ENCODE data around the gene GHITM. TPM values are rescaled to one million over a fixed set of nuclear protein-coding genes. Genes with fewer than 3 reads are reported as not detected.

GHITM gene
- total and polyA plus RNA-seq, 2 of the 8 experiments (the other 6 are each of a cell fraction or from before 2014, with no cell fraction given) = 86.2 to 97.0 TPM

GRCh38 chr10:84197643-84198042, 58.3 kb downstream of the GHITM start:
- no peak overlapping the region for H3K27ac ChIP-seq (ENCODE audit: low read depth, low read length)
- no peak overlapping the region for H4K5ac ChIP-seq (ENCODE audit: insufficient read length, low read depth, low read length)
- H4K8ac ChIP-seq (ENCODE audit: extremely low read depth, insufficient read depth, low read length) = no peak overlapping the region
- H3K27me3 ChIP-seq (replicated peaks in 1 of 4; ENCODE audit: control insufficient read depth in 3 of 4, extremely low read depth in 1 of 4, insufficient read depth in 3 of 4, low read length in 3 of 4) = peaks cover 2 to 36% (median 31%) of the 10 kb centered on the region in 4 experiments
- no peaks in the 10 kb centered on the region for H3K36me3 ChIP-seq (ENCODE audit: control insufficient read depth in 2 of 4, insufficient read depth in 4 of 4, low read length in 3 of 4)
- peaks cover 0 to 6% of the 10 kb centered on the region in 2 experiments for H4K20me1 ChIP-seq (replicated peaks in 1 of 2; ENCODE audit: control insufficient read depth in 1 of 2, insufficient read depth in 2 of 2, low read length in 2 of 2)
- H2BK12ac ChIP-seq (ENCODE audit: low read depth, low read length) = no peak overlapping the region
- WGBS, 2 experiments (ENCODE audit: extremely low coverage in 1 of 2, insufficient coverage in 1 of 2, insufficient read length in 1 of 2, insufficient replicate concordance in 2 of 2, low coverage in 1 of 2, low lambda C conversion rate in 2 of 2, missing lambda C conversion rate in 1 of 2) = 92% methylated on average over 5 of the region's 5 CpGs; no CpG with 5 or more reads in 1 of the 2 experiments
- no peak overlapping the region for H2BK20ac ChIP-seq (ENCODE audit: low read length)
- H4K91ac ChIP-seq (replicated peaks; ENCODE audit: insufficient read length, low read length) = no peak overlapping the region
- H3K4ac ChIP-seq (replicated peaks; ENCODE audit: insufficient read length, low read depth, low read length) = no peak overlapping the region
- H3K9me3 ChIP-seq (ENCODE audit: insufficient read depth in 2 of 2, low read depth in 1 of 2, low read length in 1 of 2) = no peaks in the 10 kb centered on the region
- H3K56ac ChIP-seq (replicated peaks; ENCODE audit: insufficient read length, low read depth, low read length) = no peak overlapping the region
- no peak overlapping the region for H2BK120ac ChIP-seq (replicated peaks; ENCODE audit: low read depth, low read length)
- H3K4me1 ChIP-seq (replicated peaks in 1 of 4; ENCODE audit: control insufficient read depth in 3 of 4, insufficient read depth in 4 of 4, low read length in 3 of 4) = peaks cover 0 to 5% (median 2%) of the 10 kb centered on the region in 4 experiments; a peak in 4 of 7 replicates
- no peak overlapping the region for H3K4me3 ChIP-seq (ENCODE audit: extremely low read depth in 1 of 4, insufficient read depth in 2 of 4, low read depth in 3 of 4, low read length in 4 of 4)
- no peak overlapping the region for H3K23ac ChIP-seq (ENCODE audit: insufficient read length)
- H3K14ac ChIP-seq (ENCODE audit: insufficient read length) = no peak overlapping the region
- no peak overlapping the region for H2BK15ac ChIP-seq (ENCODE audit: low read length)
- FAIRE-seq (no peak), DNase-seq (ENCODE audit: low read depth in 1 of 2, low spot score in 2 of 2) (no peak)
- H3K79me2 ChIP-seq (ENCODE audit: control insufficient read depth in 1 of 2, insufficient read depth in 2 of 2, low read length in 2 of 2) = no peaks in the 10 kb centered on the region
- H3K79me1 ChIP-seq (ENCODE audit: low read depth, low read length) = no peaks in the 10 kb centered on the region
- no peak overlapping the region for H2BK5ac ChIP-seq (ENCODE audit: low read depth, low read length)
- no peak overlapping the region for H3K9ac ChIP-seq (replicated peaks in 1 of 4; ENCODE audit: extremely low read depth in 1 of 4, low read depth in 3 of 4, low read length in 3 of 4)
- ChIA-PET CTCF (ENCODE audit: partially characterized antibody) (interaction anchor here (0.7 to 8.6 kb wide), 8 partner anchors 8 to 86 kb away, joined by 3 to 64 read pairs (median 4); no protein-coding TSS in a partner anchor), POLR2A (ENCODE audit: partially characterized antibody) (interaction anchor here (1.0 kb wide), 1 partner anchor 58 kb away, joined by 3 read pairs; no protein-coding TSS in a partner anchor)
- H3K23me2 ChIP-seq (ENCODE audit: low read depth, low read length) = peaks cover 12% of the 10 kb centered on the region; the same call in 1 of the 2 replicates
- H3K4me2 ChIP-seq (ENCODE audit: insufficient read depth in 1 of 2, low read depth in 2 of 2, low read length in 2 of 2) = no peak overlapping the region
- H3K18ac ChIP-seq (ENCODE audit: extremely low read depth, low read length) = no peak overlapping the region
- H2AK5ac ChIP-seq (ENCODE audit: low read depth, low read length) = no peak overlapping the region
- no peak overlapping the region for H2AFZ ChIP-seq (ENCODE audit: low read length)
- TF ChIP-seq RFX5 (IDR thresholded peaks at IDR 0.05; ENCODE audit: borderline replicate concordance, low read depth, low read length) (no peak), KDM4A (IDR thresholded peaks at IDR 0.05; ENCODE audit: low read depth, low read length, severe bottlenecking) (no peak), NANOG (IDR thresholded peaks at IDR 0.05; ENCODE audit: insufficient read depth, low read depth, low read length, poor library complexity, severe bottlenecking) (no peak), USF2 (IDR thresholded peaks at IDR 0.05; ENCODE audit: low read length) (no peak), MAFK (IDR thresholded peaks at IDR 0.05; ENCODE audit: low read depth, low read length) (no peak), CTCF (IDR thresholded peaks at IDR 0.05; ENCODE audit: control extremely low read depth in 1 of 3, insufficient read depth in 1 of 3, low read depth in 1 of 3, low read length in 3 of 3) (no peak), TCF12 (IDR thresholded peaks at IDR 0.05; ENCODE audit: low read depth, low read length) (no peak), JUN (IDR thresholded peaks at IDR 0.05; ENCODE audit: low read depth, low read length) (no peak), CBX5 (IDR thresholded peaks at IDR 0.05; ENCODE audit: low read depth, low read length) (no peak), EP300 (IDR thresholded peaks at IDR 0.05; ENCODE audit: borderline replicate concordance in 1 of 2, low read depth in 2 of 2, low read length in 2 of 2) (no peak)

Data from H1 (cell line).